HG03558 (cell line): Measurements from ENCODE around the gene MID1.

Experiments
- ATAC-seq: cut with Tn5 transposase; IDR thresholded peaks from one replicate; pipeline ENCODE4 v1.9.1; 2021; ENCODE audit warnings: moderate number of reproducible peaks; ENCODE audit not compliant: unreplicated experiment; ENCODE audit errors: extremely low read depth

Gene MID1

DNA sequence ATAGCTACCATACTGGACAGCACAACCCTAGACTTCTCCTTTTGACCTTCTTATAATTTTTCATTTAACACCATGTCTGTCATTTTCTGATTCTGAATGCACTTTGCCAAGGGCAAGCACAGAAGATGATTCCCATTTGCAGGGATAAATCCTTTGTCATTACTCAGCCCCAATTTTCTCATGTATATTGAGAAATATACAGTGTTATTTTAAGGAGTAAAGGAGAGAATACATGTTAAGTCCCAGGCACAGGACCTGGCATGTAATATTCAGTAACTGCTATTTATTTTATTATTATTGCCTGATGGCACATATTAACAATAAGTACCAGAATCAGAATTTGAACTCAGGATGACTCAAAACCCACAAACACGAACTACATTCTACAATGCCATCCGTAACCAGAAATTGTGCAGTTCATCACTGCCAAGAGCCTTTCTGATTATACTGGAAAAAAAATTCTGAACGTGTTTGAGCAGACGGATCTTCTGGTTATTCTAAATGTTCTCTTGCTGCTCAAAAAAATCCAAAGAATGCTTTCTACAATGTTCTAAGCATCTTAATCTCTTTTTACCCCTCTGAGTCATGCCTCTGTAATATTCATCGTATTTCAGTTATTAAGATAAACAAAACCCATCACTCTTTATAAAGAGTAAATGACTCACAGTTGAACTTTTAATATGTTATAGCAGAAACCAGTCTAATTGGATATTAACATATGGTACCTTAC, 170.0 kb downstream of the MID1 start:
- ATAC-seq = no peak

DNA sequence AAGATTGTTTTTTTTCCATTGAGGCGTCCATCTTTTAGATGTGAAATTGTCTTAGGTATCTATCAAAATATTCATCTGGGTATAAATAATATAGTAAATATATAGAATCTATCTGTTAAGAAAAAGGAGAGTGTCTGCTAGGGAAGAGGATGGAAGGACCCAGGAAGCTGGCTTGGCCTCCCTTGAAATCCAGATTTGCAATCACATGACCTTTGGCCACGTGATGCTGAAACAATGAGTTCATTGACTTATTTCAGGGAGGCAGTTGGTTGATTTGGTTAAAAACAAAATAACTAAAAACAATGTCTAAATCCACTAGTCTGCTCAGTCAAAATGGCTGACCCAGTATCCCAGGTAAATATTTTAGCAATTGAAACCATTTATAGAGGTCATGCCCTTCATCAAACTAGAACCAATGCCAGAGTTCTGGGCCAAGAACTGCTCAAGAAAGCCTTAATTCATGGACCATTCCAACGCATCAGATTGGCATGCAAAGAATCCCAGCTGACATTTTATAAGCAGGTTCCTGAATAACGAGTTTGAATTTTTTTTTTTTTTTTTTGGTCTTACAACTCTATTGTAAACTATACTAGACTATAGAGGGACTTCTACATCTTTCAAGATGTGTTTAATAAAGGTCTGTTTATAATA, 172.7 kb downstream of the MID1 start:
- ATAC-seq = no peak

GRCh38 chrX:10444204-10444603, 176.2 kb downstream of the MID1 start:
- no peak for ATAC-seq

- no peak for ATAC-seq
Measured at GRCh38 chrX:10441464-10441863, 178.9 kb downstream of the MID1 start.

DNA sequence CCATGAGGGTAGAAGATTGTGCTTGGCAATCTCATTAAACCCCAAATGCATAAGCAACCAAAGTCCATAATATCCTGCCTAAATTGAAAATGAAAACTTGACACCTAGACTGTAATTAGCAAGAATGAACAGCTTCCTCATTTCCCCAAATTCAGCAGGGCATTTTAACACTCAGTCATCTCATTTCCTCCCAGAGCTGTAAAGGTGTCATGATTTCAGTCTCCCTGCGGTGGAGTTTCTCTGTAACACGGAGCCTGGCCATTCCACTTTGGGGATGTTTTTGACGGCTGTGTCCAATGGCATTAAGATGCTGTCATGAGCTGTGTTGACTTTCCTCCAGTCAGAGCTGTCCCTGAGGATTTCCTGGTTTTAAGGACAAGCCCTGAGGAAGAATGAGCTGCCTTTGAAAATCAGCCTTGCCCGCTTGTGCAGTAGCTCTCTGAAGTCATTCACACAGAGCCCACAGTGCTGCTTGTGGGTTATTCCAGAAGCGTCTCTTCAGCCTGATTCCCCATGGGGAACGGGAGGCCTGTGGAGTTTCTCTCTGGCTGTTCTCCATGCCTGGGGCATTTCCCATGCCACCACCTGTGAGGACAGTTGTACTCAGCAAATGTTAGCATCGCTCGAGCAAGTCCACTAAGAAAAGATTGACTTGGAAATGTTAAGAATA, 187.0 kb downstream of the MID1 start:
- no peak for ATAC-seq

- no peak for ATAC-seq
Measured at GRCh38 chrX:10429908-10430307, 190.5 kb downstream of the MID1 start.

GRCh38 chrX:10427249-10427648, 193.1 kb downstream of the MID1 start:
- ATAC-seq = no peak

GRCh38 chrX:10423716-10424115, 196.7 kb downstream of the MID1 start:
- ATAC-seq = no peak

- no peak for ATAC-seq
Measured at GRCh38 chrX:10420134-10420533, 200.3 kb downstream of the MID1 start.

GRCh38 chrX:10416424-10416823, 204.0 kb downstream of the MID1 start:
- ATAC-seq = no peak

DNA sequence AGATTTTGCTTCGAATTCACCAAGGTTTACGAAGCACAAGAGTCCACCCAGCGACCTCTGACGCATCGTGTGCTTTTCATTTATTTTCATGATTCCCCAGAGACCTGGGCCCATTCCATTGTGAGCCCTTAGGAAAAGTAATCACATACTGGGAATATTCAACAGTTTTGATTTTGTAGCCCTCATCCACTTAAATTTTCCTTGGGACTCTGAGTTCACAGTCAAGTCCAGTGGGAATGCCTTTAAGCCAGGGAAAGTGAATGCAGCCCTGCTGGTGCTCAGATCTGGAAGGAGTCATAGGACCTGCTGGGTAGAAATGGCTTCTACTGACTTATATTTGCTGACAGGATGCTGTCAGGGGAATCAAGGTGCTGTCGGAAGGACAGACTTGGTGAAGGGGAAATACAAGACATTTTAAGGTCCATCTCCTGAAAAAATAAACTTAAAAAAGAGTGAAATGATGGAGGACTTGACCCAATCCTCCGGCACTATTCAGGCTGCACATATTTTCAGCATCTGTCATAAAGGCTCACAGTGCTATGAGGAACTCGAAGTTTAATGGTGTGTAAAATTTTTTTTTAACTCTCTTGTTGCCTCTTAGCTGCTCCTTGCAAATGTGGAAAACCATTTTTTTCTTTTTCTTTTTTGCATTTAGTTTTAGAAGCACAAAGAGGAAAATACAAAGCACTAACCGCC, 204.9 kb downstream of the MID1 start:
- ATAC-seq = no peak

GRCh38 chrX:10414862-10415261, 205.5 kb downstream of the MID1 start:
- ATAC-seq = no peak

- ATAC-seq = no peak
Measured at GRCh38 chrX:10414156-10414824, 206.1 kb downstream of the MID1 start.

DNA sequence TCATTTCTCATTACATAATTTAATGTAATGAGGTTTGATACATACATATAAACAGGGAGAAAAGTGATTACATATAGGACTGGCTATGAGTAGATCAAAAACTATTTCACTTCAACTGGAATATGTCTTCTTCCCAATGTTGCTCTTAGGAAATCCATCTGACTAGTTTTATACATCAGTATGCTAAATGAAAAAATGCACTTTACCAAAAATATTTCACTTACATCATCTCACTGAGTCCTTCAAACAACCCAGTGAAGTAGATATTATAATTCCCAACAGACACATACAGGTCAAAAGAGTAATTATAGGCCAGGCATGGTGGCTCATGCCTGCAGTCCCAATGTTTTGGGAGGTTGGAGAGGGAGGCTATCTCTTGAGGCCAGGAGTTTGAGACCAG, 215.9 kb downstream of the MID1 start:
- no peak for ATAC-seq

- no peak for ATAC-seq
Measured at GRCh38 chrX:10401239-10401638, 219.1 kb downstream of the MID1 start.

- no peak for ATAC-seq
Measured at GRCh38 chrX:10399043-10399741, 221.2 kb downstream of the MID1 start.

DNA sequence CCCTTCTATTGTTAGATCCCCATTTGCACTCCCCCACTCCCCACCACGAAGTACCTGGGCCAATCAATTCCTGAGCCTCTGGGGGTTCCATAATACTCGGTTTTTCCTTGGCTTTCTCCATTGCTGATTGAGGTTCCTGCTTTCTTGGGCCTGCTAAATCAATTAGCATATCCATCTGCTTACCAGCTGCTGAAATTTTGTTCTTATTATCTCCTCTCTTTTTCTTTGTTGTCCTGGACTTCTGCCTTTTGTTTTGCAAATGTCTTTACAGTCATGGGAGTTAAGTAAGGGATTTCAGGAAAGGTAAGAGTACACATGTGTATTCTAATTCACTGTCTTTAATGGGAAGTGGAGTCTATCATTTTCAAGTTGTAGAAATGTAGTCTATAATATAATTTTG, 222.2 kb downstream of the MID1 start:
- no peak for ATAC-seq

- ATAC-seq = no peak
Measured at GRCh38 chrX:10397349-10397748, 223.0 kb downstream of the MID1 start.

DNA sequence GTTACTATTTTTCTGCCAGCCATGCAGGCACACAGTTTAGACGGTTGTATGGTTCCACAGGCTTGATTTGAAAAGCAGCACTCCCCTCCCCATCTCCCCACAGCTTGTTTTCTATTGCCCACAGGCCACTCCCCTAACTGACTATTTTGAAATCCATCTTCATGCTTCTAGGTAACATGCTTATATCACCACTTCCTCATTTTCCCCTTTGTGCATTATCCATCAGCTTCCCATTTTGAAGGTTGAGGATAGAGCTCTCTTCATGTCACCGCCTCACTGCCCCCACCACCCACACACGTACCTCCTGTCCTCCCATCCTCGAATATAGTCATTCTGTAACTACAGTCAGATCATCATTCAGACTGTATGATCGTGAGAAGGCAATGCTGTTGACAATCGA, 224.7 kb downstream of the MID1 start:
- ATAC-seq = no peak
